VCaP (cell line): ENCODE results near the gene PANX2.

ENCODE experiments used
- H3K27ac ChIP-seq: fragments of 450-650 bp; 2 replicates; pipeline ENCODE4 v1.5.1; 2017
- TF ChIP-seq, protein P1 (sequence below): fragments of 450-650 bp; conservative IDR thresholded peaks from 2 replicates; pipeline ENCODE4 v1.5.1; 2017; ENCODE audit warnings: mild to moderate bottlenecking, moderate library complexity

PANX2 gene

DNA sequence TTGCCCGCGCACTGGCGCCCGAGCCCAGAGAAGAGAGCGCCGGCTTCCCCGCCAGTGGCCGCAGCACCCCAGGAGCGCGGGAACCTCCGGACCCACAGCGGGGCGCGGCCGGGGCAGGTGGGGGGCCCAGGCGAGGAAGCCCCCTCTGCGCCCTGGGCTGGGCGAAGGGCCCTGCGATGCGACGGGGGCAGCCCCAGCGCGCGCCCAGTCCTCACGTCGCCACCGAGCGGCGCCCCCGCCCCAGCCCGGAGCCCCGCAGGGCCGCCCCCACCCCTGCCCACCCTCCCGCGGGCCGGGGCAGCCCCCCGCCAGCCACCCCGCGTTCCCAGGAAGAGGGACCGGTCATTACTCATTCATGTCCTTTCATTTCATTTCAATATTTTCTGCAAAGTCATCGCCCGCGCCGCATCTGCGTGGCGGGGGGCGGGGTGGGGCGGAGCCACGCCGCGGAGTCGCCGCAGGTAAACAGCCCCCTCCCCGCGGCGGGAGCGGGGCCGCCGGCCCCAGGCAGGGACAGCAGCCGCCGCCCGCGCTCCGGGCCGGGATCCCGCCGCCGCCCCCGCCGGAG, 673 bp upstream of the PANX2 start:
- H3K27ac ChIP-seq = peak overlapping the region; percentile 58; the same call in 1 of the 2 replicates
- TF ChIP-seq, protein P1, sequence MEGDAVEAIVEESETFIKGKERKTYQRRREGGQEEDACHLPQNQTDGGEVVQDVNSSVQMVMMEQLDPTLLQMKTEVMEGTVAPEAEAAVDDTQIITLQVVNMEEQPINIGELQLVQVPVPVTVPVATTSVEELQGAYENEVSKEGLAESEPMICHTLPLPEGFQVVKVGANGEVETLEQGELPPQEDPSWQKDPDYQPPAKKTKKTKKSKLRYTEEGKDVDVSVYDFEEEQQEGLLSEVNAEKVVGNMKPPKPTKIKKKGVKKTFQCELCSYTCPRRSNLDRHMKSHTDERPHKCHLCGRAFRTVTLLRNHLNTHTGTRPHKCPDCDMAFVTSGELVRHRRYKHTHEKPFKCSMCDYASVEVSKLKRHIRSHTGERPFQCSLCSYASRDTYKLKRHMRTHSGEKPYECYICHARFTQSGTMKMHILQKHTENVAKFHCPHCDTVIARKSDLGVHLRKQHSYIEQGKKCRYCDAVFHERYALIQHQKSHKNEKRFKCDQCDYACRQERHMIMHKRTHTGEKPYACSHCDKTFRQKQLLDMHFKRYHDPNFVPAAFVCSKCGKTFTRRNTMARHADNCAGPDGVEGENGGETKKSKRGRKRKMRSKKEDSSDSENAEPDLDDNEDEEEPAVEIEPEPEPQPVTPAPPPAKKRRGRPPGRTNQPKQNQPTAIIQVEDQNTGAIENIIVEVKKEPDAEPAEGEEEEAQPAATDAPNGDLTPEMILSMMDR = peak; percentile 16; the same call in 1 of the 2 replicates

DNA sequence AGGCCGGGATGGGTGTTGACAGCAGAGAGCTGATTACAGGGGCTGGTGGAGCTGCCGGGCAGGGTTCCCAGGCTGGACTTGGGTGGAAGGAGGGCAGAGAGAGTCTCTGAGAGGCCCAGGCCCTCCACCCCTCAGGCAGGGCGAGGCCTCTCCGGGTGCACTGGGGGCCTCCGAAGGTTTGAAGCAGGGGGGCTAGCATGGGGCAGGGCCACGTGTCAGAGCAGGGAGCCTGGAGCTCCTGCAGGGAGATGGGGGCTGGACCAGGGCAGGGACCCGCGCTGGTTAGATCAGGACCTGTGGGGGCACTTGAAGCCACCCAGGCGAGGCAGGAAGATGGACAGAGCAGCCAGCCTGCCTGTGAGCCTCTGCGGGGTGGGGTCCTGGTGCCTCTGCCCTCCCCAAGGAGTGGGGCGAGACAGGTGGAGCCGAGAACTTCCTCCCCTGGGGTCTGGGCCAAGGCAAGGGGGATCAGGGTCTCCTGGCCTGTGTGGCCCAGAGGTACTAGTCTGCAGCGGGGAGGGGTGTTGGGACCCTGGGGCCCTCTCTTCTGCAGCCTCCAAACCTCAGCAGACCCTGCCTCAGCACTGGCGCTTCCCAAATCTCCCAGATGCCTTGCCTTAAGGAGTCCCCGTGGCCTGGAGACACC, 911 bp downstream of the PANX2 start:
- H3K27ac ChIP-seq = peak overlapping the region; percentile 58; the same call in 1 of the 2 replicates
- TF ChIP-seq, protein P1 = no peak

DNA sequence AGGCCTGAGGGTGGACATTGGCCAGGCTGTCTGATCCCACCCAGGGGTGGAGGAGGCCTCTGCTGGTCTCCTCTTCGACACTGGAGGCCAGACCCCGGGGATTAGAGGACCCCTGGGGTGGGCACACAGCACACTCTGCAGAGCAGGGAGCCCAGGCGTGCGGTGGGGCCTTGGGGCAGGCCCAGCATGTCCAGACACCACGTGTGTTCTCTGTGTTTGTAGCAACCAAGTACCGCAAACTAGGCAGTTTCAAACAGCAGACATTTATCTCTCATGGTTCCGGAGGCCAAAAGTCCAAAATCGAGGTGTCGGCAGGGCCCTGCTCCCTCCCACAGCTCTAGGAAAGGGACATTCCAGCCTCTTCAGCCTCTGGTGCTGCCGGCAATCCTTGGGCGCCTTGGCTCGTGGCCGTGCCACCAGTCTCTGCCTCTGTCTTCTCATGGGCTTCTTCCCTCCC, 1.5 kb downstream of the PANX2 start:
- no peak overlapping the region; the same call in 1 of the 2 replicates for H3K27ac ChIP-seq
- TF ChIP-seq, protein P1 = no peak

DNA sequence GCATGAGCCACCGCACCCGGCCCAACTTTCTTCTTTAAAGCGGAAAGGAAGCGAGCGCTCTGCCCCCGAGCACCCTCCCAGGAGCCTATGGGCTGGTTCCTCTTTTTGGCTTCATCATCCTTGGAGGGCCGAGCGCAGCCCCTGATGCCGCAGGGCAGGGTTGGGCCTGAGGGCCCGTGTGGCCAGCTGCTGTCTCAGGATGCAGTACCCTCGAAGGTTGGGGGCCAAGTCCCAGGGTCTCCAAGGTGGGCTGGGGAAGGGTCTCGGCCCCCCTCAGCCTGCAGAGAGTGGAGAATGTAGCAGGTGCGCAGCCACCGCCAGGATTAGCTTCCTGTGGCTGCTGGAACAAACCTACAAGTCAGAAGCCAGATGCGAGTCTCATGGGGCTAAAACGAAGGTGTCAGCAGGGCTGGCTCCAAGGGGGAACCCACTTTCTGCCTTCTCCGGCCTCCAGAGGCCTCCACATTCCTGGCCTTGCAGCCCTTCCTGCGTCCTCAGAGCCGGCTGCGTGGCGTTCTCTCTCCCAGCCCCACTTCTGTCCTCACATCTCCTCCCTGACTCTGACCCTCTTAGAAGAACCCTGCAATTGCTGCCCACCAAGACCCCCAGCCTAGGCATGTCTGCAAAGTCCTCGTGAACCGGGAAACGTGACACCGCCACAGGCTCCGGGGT, 2.9 kb downstream of the PANX2 start:
- TF ChIP-seq, protein P1 = no peak

DNA sequence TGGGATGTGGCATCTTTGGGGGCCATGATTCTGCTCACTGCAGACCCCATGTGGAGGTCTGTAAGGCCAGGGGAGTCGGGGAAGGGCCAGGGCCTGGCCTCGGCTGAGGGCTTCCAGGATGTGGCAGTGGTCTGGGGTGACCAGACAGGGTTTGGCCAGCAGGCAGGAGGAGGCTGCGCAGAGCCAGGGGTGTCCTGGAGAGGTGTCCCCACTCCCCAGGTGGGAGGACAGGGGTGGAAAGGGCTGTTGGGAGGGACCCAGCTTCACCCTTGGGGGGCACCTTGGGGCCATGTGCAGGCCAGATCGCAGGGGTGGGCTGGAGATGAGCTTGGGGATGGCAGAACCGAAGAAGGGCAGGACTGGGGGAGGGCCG, 3.4 kb downstream of the PANX2 start:
- H3K27ac ChIP-seq = no peak overlapping the region
- TF ChIP-seq, protein P1 = no peak

More for the DNA sequence above, 2.9 kb downstream of the PANX2 start:
- H3K27ac ChIP-seq = no peak overlapping the region

DNA sequence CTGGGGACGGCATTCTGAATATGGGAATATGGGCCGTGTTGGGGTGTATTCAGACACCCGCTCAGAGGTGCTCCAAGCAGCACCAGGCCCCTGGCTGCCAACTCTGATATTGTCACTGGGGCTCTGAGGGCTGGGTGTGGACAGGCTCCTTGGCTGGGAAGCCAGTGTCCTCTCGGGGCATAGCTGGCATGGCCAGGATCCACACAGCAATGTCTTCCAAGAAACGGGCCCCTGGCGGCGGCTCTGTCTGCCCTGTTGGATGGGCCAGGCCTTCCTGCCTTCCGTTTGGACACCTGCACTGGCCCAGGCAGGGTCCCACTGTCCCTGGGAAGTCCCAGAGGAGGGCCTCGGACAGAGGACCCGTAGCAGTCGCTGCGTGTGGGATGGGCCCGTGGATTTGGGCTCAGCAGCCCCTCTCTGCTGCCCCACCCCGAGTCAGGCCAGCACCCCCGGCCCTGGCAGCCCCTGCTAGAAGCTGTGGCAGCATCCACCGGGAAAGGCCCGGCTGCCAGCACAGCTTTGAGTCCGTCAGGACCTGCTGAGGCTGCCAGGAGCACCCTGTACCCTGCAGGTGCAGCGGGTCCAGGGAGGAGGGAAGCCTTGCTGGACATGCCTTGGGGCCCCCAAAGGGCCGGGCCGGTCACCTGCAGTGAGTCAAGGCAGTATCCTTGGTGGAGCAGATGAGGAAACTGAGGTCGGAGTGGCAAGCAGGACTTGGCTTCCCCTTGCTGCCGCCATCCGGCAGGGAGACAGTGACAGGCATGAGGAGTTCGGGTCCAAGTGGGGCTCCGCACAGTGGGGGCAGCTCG, 4.1 kb downstream of the PANX2 start:
- TF ChIP-seq, protein P1 = no peak
- no peak overlapping the region for H3K27ac ChIP-seq

DNA sequence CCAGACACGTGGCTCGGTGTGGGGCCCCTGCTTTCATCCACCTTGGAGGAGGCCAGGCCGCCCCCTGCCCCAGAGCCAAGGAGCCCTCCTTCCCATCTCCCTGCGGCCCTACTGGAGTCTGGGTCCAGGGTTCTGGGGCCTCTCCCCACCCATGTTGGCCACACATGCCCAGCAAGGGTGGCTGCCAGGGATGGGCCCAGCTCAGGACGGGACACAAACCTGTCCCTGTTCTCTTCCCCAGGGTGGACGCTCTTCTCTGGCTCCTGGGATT, 4.6 kb downstream of the PANX2 start:
- no peak overlapping the region for H3K27ac ChIP-seq
- TF ChIP-seq, protein P1 = no peak
